ENCODE measurements around the gene MBNL2.
A peak's percentile ranks its signal among the peaks of the same experiment; 100 is the strongest.

The MBNL2 gene

GRCh38 chr13:97438856-97439595 is 216.9 kb downstream of the MBNL2 start:
- TF ChIP-seq POLR2A (IDR thresholded peaks at IDR 0.05; ENCODE audit: low read depth, low read length) = no peak
- FAIRE-seq (peak; percentile 85), DNase-seq (ENCODE audit: insufficient read length, low spot score) (no peak)

GRCh38 chr13:97440598-97441170 is 218.6 kb downstream of the MBNL2 start:
- TF ChIP-seq POLR2A (IDR thresholded peaks at IDR 0.05; ENCODE audit: low read depth, low read length) = no peak
- DNase-seq (ENCODE audit: insufficient read length, low spot score) (no peak), FAIRE-seq (peak; percentile 78)

DNA sequence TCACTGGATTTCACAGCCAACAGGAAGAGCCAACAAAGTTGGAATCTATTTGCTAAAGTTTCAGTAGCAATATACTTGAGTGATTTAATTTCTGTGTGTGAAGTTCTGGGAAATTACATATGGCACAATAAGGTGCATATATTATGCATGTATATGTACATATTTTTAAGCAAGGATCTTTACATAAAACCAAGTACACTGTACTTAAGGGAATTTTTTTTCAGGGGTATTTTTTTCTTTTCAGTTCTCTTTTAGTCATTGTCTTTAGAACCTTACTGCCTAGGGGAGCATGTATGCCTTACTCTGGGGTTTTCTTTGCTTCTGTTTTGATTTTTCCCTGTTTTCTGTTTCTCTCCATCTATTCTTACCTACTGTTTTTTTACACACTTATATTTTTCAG is 219.2 kb downstream of the MBNL2 start:
- no peak for FAIRE-seq
- no peak for DNase-seq (ENCODE audit: insufficient read length, low spot score)
- TF ChIP-seq POLR2A (IDR thresholded peaks at IDR 0.05; ENCODE audit: low read depth, low read length) = no peak

Data from H54 (cell line).